ENCODE data around the gene CCDC124.

CCDC124 gene

DNA sequence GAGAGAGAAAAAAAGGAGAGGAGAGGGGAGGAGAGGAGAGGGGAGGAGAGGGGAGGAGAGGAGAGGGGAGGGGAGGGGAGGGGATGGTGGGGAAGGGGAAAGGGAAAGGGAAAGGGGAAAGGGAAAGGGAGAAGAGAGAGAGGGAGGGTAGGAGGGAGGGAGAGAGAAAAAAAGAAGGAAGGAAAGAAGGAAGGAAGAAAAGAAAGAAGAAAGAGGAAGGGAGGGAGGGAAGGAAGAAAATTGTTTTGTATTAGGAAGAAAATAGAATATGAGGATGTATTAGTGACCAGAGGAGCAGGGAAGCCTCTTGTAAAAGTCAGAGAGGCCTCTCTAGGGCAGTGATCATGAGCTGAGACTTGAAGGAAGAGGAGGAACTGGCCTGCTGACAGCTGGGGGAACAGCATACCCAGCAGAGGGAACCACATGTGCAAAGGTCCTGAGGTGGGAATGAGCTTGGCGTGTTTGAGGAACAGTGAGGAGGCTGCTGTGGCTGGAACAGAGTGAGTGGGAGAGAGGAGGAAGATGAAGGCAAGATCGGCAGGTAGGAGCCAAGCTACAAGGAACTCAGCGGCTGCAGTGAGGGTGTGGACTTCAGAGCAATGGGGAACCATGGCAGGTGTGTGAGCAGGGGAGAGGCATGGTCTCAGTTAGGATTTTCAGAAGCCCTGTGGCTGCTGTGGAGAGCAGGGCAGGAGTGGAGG is 24.5 kb downstream of the CCDC124 start:
- TF ChIP-seq, protein P1, sequence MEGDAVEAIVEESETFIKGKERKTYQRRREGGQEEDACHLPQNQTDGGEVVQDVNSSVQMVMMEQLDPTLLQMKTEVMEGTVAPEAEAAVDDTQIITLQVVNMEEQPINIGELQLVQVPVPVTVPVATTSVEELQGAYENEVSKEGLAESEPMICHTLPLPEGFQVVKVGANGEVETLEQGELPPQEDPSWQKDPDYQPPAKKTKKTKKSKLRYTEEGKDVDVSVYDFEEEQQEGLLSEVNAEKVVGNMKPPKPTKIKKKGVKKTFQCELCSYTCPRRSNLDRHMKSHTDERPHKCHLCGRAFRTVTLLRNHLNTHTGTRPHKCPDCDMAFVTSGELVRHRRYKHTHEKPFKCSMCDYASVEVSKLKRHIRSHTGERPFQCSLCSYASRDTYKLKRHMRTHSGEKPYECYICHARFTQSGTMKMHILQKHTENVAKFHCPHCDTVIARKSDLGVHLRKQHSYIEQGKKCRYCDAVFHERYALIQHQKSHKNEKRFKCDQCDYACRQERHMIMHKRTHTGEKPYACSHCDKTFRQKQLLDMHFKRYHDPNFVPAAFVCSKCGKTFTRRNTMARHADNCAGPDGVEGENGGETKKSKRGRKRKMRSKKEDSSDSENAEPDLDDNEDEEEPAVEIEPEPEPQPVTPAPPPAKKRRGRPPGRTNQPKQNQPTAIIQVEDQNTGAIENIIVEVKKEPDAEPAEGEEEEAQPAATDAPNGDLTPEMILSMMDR (IDR thresholded peaks at IDR 0.05; ENCODE audit: low read depth, low read length), result no peak
- DNase-seq (ENCODE audit: low read depth in 2 of 2), result no peak
- no peak overlapping the region for H3K4me3 ChIP-seq (replicated peaks in 1 of 2; ENCODE audit: low read depth in 2 of 2, low read length in 2 of 2)

DNA sequence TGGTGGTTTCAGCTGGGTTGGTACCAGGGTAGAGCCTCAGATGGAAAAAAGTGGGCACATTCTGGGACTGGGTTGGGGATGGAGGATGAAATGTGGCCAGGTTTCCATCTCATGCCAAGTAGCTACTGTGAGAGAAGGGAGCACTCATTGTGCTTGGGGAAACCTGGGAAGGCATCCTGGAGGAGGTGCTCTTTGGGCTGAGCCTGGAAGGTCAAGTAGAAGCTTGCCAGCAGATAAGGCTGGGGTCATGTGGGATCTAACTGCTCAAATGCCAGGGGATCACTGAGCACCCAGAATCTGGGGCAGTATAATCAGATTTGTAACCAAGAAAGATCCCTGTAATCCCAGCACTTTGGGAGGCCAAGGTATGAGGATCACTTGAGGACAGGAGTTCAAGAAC is 25.1 kb downstream of the CCDC124 start:
- TF ChIP-seq, protein P1 (IDR thresholded peaks at IDR 0.05; ENCODE audit: low read depth, low read length), result no peak
- no peak for DNase-seq (ENCODE audit: low read depth in 2 of 2)
- H3K4me3 ChIP-seq (replicated peaks in 1 of 2; ENCODE audit: low read depth in 2 of 2, low read length in 2 of 2), result no peak overlapping the region

DNA sequence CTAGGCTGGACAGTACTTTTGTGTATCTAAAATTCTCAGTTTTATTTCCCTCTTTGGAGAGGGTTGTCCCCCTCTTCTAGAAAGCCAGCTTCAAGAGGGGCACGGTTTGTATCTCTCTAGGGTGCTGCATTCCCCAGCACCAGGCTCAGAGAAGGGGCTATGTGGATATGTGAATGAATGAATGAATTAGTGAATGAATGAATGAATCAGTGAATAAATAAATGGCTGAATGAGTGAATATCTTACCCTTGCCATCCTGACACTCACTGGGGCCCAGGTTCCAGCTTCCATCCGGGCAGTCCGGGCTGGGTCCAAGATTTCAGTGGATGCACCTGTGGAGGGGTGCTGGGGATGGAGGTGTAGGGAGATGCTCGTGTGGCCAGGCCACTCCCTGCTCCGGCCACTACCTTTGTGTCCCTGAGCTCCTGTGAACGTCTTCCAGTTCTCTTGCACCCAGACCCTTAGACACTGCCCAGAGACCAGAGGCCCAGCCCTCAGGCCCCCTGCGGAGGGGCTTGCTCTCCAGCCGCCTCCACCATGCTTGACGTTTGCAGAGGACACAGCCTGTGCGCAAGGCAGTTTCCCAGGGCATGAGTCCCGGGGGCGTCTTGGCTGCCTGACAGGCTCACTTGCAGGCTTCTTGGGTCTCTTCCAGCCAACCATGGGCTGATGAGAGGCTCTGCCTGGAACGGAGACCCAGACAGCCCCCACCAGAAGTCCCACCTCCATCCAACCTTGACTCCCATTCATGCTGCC is 31.3 kb downstream of the CCDC124 start:
- no peak for DNase-seq (ENCODE audit: low read depth in 2 of 2)
- H3K4me3 ChIP-seq (replicated peaks in 1 of 2; ENCODE audit: low read depth in 2 of 2, low read length in 2 of 2), result no peak overlapping the region
- TF ChIP-seq, protein P1 (IDR thresholded peaks at IDR 0.05; ENCODE audit: low read depth, low read length), result no peak

DNA sequence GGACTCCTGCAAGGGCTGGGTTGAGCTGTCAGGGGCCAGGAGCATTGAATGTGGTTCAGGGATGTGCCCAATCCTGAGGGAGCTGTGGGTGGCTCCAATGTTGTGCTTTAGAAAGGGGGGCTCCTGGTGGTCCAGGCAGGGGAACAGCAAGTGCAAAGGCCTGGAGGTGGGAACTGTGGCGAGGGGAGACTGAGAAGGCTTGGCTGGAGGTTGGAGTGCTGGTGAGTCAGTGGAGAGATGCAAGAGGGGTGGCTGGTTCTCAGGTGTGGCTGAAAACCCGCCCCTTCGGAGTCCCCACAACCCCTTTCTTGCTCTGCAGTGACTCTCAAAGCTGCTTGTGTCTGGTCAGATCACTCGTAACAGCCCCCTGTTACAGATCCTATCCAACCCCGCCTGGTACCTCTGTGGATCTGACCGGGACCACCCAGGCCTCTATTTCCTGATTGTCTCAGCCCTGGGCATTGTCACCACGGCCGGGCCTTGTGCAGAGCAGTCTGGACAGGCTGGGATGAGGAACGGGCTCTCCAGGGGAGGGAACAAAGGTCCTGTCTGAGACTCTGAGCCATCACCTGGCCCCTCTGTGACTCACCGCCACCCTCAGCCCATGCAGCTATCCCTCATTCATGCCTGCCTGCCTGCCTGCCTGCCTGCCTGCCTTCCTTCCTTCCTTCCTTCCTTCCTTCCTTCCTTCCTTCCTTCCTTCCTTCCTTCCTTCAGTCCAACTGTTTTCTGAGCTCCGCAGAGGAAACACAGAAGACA is 32.7 kb downstream of the CCDC124 start:
- TF ChIP-seq, protein P1 (IDR thresholded peaks at IDR 0.05; ENCODE audit: low read depth, low read length), result no peak
- no peak for DNase-seq (ENCODE audit: low read depth in 2 of 2)

DNA sequence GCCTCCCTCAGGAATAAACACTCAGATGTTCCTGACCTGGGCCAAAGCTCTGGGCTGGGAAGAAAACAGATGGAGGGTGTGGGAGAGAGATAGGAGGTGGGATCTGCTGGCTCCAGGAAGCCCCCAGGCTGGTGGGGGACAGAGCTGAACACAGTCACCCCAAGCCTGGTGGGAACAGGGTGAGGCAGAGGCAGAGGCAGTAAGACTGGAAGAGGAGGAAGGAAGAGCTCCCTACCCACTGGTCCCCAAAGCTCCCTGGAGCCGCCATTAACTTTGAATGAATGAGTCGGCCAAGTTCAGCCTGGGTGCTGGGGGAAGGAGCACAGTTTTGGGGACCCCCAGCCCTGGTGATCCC is 33.3 kb downstream of the CCDC124 start:
- TF ChIP-seq, protein P1 (IDR thresholded peaks at IDR 0.05; ENCODE audit: low read depth, low read length), result no peak
- no peak for DNase-seq (ENCODE audit: low read depth in 2 of 2)
- no peak overlapping the region for H3K4me3 ChIP-seq (replicated peaks in 1 of 2; ENCODE audit: low read depth in 2 of 2, low read length in 2 of 2)

More for the DNA sequence above, 32.7 kb downstream of the CCDC124 start:
- H3K4me3 ChIP-seq (replicated peaks in 1 of 2; ENCODE audit: low read depth in 2 of 2, low read length in 2 of 2), result no peak overlapping the region

DNA sequence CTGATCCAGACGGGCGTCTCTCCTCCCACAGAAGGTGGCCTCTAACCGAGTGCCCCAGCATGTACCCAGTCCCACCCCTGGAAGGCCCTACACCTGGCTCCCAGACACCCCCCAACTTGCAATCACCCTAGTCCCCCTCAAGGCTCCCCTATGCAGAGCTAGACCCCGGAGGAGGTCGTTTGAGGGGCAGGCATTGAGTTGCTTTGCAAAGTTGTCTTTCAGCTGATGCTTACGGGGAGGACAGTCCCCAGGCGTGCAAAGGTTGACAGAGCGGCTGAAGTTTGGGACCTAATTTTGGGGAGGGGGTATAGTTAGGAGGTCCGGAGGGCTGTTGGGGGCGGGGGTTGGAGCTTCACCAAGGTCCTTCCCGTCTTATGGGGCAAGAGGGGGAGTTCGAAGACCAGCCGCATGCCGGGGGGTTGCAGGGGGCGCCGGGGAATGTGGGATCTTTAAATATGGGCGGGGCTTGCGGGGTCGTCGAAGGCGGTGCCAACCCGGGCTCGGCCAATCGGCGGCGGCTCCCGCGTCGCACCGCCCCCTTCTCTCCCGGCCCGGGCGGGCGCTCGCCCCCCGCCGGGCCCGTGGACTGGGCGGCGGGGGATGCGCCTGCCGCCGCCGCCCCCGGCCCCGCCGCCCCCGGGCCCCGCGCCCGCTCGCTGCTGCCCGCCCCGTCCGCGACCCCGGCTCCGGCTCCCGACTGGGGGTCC is 33.9 kb downstream of the CCDC124 start, which contains the start of gene KCNN1:
Gene KCNN1, plus strand, starts transcription at position 558 of the 707 bp plus-strand sequence. CDS start 6,782 bp downstream, outside the sequence.
- DNase-seq (ENCODE audit: low read depth in 2 of 2), result no peak
- TF ChIP-seq, protein P1 (IDR thresholded peaks at IDR 0.05; ENCODE audit: low read depth, low read length), result no peak
- H3K4me3 ChIP-seq (replicated peaks in 1 of 2; ENCODE audit: low read depth in 2 of 2, low read length in 2 of 2), result peak within 1 kb of the TSS in 1 of 2 donors; percentile 14
